GM19035 (cell line): ENCODE measurements around the gene DDX53.

Experiments used
- ATAC-seq: cut with Tn5 transposase; IDR thresholded peaks from one replicate; pipeline ENCODE4 v1.9.1; 2021; ENCODE audit not compliant: unreplicated experiment

Gene DDX53

DNA sequence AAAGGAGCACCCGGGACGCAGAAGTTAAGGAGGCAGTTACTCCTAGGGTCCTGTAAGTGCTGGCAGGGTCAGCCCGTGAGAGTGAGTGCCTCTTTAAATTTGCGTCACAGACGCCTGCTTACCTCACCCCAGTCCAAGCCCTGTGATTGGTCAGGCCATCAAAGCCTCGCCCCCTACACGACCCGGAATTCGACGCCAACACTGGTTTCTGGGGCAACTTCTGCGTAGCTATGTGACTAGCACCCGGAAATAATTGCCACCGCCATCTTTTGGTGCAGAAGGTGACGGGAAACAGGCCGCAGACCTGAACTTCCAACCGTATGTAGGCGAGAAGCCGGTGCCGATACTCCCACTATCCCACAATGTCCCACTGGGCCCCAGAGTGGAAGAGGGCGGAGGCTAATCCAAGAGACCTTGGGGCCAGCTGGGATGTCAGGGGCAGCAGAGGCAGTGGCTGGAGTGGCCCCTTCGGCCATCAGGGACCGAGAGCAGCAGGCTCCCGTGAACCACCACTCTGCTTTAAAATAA, at the start of gene DDX53:
DDX53 (plus strand) TSS at position 265 of the 528 bp plus-strand sequence; CDS start at position 363, 98 bp downstream.
- ATAC-seq: no peak

DNA sequence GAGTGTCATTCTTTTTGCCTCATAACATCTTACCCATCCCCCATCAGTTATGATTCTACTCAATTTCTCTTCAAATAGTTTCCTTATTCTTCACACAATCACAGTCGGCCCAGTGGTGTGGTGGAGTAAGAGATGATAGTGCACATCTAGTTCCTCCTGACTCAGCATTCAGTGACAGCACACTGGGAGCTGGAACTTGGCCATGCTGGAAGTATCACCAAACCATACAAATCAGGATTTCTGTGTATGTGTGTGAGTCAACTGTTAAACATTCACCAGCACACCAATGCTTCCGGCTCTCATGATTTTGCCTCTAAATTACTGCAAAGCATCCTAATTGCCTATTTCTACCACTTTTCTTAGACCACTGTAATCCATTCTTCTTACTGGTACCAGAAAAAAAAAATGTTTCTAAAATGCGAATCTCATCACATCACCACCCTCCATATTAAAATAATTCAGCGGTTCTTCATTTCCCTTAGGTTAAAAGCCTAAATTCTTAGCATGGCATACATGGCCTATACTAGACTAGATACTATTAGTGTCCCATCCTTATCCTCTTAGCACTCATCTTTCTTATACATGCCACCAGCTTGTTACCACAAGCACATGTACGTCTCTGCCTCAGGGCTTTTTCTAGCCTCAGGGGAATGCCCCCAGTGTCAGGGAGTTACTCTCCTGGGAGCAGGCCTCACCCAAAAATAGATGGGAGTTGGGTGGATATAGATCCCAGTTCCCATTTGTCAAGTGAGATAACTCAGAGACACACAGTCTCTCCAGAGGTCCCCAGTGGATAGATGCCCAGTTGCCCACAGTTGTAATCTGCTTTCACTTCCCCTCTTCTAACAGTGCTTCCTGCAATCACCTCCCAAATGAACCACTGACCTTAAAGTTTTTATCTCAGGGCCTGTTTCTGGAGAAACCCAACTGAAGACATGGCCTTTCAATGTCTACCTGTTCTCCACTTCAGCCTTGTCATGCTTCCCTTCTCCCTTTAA, 49.2 kb upstream of the DDX53 start:
- ATAC-seq: no peak

DNA sequence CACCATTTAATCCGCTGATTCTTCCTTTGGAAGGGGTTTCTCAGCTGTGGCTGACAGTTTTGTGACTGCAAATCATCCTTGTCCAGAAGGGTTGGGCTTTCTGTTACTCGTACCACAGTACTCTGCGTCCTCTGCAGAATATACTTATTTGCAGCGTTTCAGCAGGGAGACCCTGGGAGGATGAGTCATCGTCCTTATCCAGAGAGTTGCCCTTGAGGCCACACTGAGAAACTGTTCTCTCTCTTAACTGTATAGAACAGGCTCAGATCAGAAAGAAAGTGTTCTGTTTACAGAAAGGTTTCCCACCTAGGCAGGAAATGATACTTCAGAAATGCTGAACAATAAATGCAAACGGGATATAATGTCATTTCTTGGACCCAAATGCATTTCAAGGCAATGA, 47.8 kb upstream of the DDX53 start:
- no peak for ATAC-seq

DNA sequence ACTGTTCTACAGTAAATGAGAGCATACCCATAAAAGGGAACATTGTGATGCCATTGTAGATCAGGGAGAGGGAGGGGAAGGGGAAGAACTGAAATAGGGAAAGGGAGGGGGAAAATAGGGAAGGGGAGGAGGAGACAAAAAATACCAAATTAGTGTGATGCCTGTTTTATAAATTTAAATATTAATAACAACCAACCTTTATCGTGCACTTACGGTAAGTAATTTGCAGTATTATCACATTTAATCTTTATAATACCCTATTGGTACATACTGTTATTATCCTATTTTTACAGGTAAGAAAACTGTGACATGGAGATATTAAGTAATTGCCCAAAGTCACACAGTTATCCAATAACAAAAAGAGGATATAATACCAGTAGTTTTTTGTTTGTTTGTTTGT, 41.5 kb upstream of the DDX53 start:
- no peak for ATAC-seq

DNA sequence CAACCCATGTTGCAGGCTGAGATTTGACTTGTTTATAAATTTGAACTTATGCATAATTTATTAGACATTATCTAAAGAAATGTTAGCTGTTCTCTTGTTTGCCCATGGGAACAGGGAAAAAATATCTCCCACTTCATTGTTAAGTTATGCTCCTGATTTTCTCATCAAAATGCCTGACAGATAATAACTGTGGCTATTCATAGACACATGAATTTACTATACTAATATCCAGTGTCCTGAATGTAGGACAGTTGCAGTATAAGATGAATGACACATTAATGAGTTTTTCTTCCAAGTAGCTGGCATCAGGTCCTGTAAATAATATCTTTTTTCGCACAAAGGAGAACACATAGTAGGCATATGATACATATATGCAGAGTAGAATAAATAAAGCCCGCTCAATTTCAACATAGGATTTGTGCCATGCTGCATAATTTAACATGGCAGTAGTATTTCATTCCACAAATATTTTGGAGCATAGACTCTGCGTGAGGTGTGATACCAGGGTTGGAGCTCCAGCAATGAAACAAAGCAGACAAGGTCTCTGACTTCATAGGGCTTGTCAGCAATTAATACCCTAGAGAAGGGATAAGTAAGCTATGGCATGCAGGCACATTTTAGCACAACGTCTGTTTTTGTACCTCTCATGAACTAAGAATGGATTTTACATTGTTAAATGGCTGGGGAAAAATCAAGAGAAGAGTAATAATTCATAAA, 40.4 kb upstream of the DDX53 start:
- ATAC-seq: no peak

DNA sequence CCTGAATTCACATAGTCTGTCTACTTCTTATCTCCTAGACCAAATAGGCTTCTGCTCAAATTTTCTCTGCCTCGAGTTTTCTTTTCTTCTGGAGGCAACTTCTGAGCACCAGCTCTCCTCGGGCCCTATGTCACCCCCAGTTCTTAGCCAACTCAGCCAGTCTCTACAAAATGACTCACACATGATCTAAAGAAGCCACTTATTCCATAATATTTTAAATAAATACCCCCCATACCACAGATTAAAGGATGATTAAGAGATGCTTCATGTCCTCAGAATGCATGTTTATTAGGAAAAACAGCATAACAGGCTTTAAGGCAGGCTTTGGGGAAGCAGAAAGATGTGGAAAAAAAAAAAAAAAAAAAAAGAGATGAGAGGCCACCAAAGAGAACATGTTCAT, 36.6 kb upstream of the DDX53 start:
- no peak for ATAC-seq

DNA sequence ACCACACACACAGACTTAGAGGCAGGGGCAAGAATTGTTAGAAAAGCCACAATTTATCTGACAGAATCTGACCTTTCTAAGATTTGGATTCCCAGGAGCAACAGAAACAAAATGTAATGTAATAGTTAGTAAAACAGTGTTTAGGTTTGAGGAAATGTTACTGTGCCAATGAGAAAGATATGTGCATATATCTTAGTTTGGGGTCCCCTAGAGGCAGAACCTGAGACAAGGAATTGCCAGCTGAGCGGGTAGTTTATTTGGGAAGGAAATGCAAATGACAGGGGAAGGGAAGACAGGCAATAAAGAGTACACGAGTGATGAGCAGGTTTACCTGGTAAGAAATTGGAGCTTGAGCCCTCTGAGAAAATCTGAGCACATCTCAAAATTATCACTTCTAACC, 31.3 kb upstream of the DDX53 start:
- no peak for ATAC-seq

DNA sequence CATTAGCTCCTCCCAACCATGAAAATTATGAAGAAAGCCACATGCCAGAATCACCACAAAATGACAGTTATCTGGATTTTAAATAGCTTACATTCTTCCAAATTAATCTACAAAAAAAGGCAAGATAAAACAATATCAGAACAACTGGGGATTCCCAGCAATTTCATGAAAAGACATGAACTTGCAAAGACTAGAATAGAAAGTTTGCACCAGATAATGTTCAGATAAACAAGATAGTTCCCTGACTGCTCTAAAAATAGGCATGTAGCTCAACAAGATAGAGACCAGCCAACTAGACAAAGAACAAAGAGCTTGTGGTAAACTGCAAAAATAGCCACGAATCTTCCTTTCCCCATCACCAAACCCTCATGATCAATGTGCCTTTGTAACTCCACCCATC, 30.3 kb upstream of the DDX53 start:
- no peak for ATAC-seq

DNA sequence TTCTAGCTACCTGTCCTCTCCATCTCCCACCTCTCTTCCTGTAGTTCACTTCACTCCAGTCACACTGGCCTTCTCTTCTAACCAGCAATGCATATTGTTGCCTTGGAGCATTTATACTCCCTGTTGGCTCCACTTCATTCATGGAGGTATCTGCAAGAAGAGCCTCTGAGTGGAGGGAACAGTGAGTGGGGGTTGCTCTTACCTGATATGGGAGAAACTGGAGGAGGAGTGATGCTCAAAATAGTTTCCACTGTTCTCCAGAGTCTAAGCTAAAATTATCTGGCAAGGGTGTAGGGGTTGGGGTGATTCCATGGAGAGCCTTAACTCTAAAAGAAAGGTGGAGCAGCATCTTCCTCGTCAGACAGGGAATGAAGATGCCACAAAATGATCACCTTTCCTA, 28.9 kb upstream of the DDX53 start:
- no peak for ATAC-seq

DNA sequence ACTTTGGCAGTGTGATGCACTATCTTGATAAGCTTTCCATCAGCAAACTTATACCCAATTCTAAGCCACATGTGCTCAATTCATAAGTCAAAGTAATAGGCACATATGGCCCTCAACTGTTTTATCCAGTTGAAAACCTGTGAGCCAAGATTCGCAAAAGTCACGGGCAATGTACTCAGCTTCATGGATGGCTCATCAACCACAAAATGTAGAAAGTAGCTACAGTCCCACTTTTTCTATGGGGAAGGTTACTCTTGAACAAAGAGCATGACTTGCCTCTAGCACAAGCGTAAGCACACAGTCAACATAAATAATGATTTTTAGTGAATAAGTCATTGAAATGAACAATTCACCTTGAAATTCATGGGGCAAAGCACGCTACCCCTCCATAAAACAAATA, 25.1 kb upstream of the DDX53 start:
- no peak for ATAC-seq

DNA sequence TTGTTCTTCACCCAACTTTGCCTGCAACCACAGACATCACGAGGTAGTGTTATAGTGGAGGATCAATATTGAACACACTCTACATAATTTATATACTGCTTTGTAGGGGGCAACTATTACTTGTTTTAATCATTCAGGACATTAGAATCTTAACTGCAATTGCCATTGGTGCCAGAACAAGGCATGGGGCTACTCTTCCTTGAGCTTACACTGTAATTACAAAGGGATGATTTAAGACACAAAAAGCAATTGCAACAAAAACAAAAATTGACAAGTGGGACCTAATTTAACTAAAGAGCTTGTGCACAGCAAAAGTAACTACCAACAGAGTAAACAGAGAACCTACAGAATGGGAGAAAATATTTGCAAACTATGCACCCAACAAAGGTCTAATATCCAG, 24.0 kb upstream of the DDX53 start:
- no peak for ATAC-seq

DNA sequence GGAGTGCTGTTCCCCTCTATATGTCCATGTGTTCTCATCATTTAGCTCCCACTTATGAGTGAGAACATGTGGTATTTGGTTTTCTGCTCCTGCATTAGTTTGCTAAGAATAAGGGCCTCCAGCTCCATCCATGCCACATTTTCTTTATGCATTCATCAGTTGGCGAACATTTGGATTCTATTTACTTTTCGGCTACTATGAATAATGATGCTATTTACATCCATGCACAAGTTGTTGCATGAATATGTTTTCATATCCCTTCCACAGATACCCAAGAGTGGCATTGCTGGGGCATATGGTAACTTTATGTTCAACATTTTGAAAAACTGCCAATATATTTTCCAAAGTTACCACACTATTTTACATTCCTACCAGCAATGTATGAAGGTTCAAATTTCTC, 13.8 kb upstream of the DDX53 start:
- no peak for ATAC-seq

DNA sequence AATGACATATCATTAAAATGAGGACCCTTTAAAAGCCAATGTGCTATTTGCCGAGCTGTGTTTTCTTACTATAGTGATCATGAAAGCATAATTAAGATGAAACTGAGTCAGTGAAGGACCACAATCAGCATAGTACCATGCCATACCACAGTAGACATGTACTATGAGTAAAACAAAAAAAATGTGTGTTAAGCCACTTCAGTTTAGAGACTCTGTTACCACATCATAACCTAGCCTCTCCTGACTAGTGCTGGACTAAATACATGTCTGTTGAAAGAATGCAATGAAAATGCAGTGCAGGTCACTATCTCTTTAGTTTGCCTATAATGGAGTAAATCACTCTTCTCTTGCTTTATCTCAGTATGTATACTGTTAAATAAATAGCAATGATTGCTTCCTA, 12.3 kb upstream of the DDX53 start:
- no peak for ATAC-seq

DNA sequence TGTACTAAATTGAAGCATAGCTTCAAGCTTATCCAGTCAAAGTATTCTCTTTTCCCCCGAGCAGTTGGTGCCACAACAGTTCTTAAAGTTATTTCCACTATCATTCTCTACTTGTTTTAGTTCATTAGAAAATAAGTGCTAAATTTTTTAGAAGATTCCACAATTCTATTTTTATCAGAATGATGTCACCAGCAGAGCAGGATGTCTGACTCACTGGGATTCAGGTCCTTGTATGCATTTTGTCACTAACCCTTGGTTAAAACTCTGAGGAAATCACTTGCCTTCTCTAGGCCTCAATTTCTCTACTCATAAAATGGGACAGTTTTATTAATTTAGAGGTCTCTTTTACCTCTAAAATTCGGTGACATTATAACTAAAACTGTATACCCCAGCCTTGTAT, 3.4 kb downstream of the DDX53 start:
- ATAC-seq: no peak

DNA sequence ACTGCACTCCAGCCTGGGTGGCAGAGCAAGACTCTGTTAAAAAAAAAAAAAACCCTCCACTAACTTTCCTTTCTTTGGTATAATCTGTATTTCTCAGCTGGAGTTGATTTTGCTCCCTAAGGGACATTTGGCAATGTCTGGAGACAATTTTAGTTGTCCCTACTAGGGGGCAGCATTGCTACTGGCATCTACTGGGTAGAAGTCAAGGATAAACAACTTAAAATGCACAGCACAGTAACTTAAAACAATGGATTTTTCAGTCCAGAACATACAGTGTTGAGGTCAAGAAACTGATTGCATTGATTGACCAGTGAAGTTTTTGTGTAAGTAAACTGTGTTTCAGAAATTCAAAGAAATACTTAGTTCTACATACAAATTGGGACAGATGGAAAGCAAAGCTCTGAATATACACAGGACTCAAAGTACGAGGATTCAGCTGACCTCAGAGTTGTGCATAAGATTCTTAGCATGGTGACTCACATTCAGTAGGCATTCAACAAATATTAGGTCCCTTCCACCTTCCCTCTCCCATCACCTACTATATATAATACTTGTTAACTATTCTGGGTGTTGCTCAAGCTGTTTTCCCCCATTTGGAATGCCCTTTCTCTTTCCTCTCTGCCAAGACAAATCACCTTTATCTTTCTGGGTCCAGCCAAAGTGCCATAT, 8.8 kb downstream of the DDX53 start:
- ATAC-seq: no peak

DNA sequence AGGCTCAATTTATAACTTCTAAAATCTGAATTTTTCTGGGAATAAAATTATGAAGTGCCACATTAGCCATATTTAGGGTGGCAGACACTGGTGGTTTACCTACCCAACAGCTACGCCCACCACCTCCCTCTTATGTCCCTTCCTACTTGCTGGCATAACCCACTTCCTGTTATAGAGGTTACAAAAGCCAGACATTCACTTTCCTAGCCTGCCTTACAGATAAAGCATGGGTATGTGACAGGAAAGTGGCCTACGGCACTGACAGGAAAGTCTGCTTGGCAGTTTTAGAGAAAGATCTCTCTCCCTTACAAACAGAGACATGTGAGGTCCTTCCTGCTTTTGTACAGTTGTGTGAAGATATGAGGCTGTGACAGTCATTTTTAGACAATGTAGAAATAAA, 12.4 kb downstream of the DDX53 start:
- ATAC-seq: no peak

DNA sequence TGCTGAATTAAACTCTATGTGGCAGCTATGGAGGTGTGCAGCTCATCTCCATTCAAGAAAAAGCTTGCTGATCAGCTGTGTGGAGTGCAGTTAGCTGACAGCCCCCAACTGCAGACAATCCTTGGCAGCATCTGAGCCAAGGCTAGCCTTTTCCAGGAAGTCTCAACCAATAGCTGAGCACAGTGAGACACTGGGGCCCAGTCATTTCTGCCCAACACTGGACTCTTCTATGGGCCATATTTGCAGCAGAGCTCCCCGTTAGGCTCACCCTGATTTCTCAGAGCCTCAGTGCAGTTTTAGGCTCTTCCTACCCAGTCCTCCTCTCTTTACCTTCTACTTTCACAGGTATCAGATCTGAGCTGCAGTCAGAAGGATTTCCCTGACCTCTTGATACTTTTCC, 12.9 kb downstream of the DDX53 start:
- no peak for ATAC-seq

DNA sequence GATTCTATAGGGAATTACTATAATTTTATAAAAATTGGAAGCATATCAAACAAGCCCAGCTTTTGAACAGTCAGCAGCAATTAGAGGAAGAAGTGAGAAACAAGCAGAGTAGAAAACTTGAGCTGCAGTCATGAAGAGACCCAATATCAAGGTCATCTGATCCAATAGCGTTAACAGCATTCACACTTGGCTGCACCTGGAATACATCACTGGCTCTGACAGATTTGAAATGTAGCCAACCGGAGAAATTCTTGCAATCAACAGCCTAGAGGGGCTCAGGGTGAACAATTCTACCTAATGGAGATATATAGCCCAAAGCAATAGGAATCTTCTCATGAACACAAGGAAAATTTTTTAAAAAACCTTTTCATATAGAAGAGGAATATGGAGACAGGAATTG, 13.6 kb downstream of the DDX53 start:
- ATAC-seq: no peak

DNA sequence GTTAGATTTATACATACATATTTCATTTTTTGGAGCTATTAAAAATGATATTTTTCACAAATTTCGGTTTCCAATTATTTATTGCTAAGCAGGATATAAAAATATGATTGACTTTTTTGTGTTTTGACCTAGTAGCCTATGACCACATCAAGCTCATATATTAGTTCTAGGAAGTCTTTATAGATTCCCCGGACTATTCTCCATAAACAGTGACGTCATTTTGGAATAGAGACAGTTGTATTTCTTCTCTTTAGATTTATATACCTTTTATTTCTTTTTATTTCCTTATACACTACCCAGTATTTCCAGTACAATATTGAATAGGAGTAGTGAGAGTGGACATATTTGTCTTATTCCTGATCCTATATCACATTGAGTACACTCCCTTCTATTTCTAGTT, 31.8 kb downstream of the DDX53 start:
- no peak for ATAC-seq

DNA sequence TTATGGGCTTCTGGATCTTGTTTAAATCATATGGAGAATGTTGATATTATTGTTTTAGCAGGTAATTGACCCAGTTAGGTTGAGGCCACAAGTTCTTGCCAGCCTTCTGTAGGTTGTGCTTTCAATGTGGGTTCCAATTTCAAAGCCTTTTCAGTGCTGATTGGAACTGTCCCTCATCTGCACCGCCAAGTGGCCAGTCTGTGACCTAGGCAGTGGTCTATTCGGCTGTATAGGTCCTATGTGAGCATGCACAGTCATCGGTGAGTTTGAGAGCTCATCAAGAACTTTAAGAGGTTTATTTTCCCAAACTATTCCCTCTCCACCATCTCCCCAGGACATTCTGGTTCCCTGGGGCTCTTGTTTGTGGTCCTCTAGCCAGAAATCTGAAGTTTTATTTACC, 35.7 kb downstream of the DDX53 start:
- ATAC-seq: no peak

DNA sequence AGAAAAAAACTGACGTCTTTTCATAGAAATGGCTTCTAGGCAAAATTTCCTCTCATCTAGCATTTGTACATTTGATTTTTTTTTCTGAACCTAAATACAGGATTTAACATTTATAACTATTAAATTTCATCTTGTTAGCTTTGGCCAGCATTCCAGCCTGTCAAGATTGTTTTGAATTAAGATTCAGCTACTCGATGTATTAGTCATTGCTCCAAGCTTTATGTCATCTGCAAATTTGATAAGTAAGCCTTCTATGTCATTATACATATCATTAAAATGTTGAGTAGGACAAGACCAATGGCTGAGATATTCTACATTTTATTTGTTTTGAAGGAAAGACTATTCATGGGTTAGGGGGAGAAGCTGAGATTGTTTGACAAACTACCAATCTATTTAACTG, 46.7 kb downstream of the DDX53 start:
- ATAC-seq: no peak
